CD14-positive monocyte (primary cell): ENCODE measurements around the gene MLXIP. TPM values are rescaled to one million over a fixed set of nuclear protein-coding genes. Genes with fewer than 3 reads are reported as not detected.
A peak's percentile ranks its signal among the peaks of the same experiment; 100 is the strongest.

Source experiments
- DNase-seq, 3 donors: peaks; one replicate each; pipeline ENCODE4 v3.0.0-alpha.2; 2011 to 2022
- H2AFZ ChIP-seq: 2 replicates; pipeline ENCODE4 v1.6.0; 2012; ENCODE audit warnings: mild to moderate bottlenecking, low read depth, low read length, inconsistent platforms; ENCODE audit not compliant: insufficient read depth, poor library complexity, severe bottlenecking
- H3K27ac ChIP-seq, 2 donors: 1 replicate in 1 of 2; 2 replicates in 1 of 2; pipeline ENCODE4 v1.5.1; 2012 to 2013; ENCODE audit warnings: low read length in 2 of 2, control low read depth in 1 of 2, inconsistent platforms in 1 of 2, low read depth in 1 of 2, mild to moderate bottlenecking in 1 of 2
- H3K27me3 ChIP-seq, 2 donors: one replicate each; pipeline versions ENCODE4 v1.6.0 to v1.6.1; 2011 to 2013; ENCODE audit warnings: low read length in 2 of 2; ENCODE audit not compliant: control insufficient read depth in 2 of 2, insufficient read depth in 2 of 2
- H3K36me3 ChIP-seq, 2 donors: replicated peaks in 1 of 2; 1 replicate in 1 of 2; 2 replicates in 1 of 2; pipeline versions ENCODE4 v1.5.1 to v1.6.1; 2012 to 2013; ENCODE audit warnings: low read length in 2 of 2, control low read depth in 1 of 2, inconsistent platforms in 1 of 2, mild to moderate bottlenecking in 1 of 2; ENCODE audit not compliant: insufficient read depth in 2 of 2, control insufficient read depth in 1 of 2
- H3K4me1 ChIP-seq, 2 donors: 1 replicate in 1 of 2; 2 replicates in 1 of 2; pipeline versions ENCODE4 v1.5.1 to v1.6.1; 2012 to 2013; ENCODE audit warnings: low read length in 2 of 2, control low read depth in 1 of 2, inconsistent platforms in 1 of 2, mild to moderate bottlenecking in 1 of 2, moderate library complexity in 1 of 2; ENCODE audit not compliant: insufficient read depth in 2 of 2, control insufficient read depth in 1 of 2
- H3K4me2 ChIP-seq: replicated peaks from 2 replicates; pipeline ENCODE3; 2012; ENCODE audit warnings: low read length, moderate library complexity, mild to moderate bottlenecking; ENCODE audit not compliant: poor library complexity, severe bottlenecking; ENCODE audit errors: extremely low read depth
- H3K4me3 ChIP-seq, 3 experiments: fragments of 200-600 bp in 1 of 3; sonication (generic) in 1 of 3; replicated peaks in 1 of 3; 1 replicate in 2 of 3; 2 replicates in 1 of 3; pipeline ENCODE4 v1.5.1; 2011 to 2013; ENCODE audit warnings: low read length in 3 of 3, mild to moderate bottlenecking in 3 of 3, control low read depth in 2 of 3, low read depth in 2 of 3, inconsistent platforms in 1 of 3, moderate library complexity in 1 of 3
- H3K79me2 ChIP-seq: 2 replicates; pipeline ENCODE4 v1.6.0; 2012; ENCODE audit warnings: mild to moderate bottlenecking, control low read depth, inconsistent platforms, low read length, moderate library complexity; ENCODE audit not compliant: insufficient read depth
- H3K9ac ChIP-seq: 2 replicates; pipeline ENCODE4 v1.6.0; 2017; ENCODE audit warnings: low read length, mild to moderate bottlenecking; ENCODE audit not compliant: insufficient read depth, poor library complexity, severe bottlenecking
- H3K9me3 ChIP-seq, 2 donors: replicated peaks in 1 of 2; 1 replicate in 1 of 2; 2 replicates in 1 of 2; pipeline versions ENCODE4 v1.5.1 to v1.6.1; 2012 to 2013; ENCODE audit warnings: low read length in 2 of 2, control low read depth in 1 of 2; ENCODE audit not compliant: control insufficient read depth in 1 of 2, insufficient read depth in 1 of 2
- H4K20me1 ChIP-seq: 2 replicates; pipeline ENCODE4 v1.6.0; 2012; ENCODE audit warnings: mild to moderate bottlenecking, low read length, control low read depth, moderate library complexity; ENCODE audit not compliant: insufficient read depth
- H3K27ac Mint-ChIP-seq, 7 donors: one replicate each; pipeline ENCODE4 v1.8.0; 2020; ENCODE audit warnings: mild to moderate bottlenecking in 7 of 7, mixed read lengths in 7 of 7, moderate library complexity in 6 of 7, inconsistent platforms in 2 of 7
- H3K27me3 Mint-ChIP-seq, 3 donors: one replicate each; pipeline ENCODE4 v1.8.0; 2021 to 2022; ENCODE audit warnings: low read depth in 3 of 3, mild to moderate bottlenecking in 3 of 3, mixed read lengths in 3 of 3, moderate library complexity in 3 of 3, inconsistent platforms in 1 of 3
- H3K36me3 Mint-ChIP-seq, 2 donors: one replicate each; pipeline ENCODE4 v1.8.0; 2020; ENCODE audit warnings: mixed read lengths in 2 of 2, inconsistent platforms in 1 of 2, mild to moderate bottlenecking in 1 of 2
- H3K4me1 Mint-ChIP-seq: one replicate; pipeline ENCODE4 v1.8.0; 2020; ENCODE audit warnings: mild to moderate bottlenecking, mixed read lengths
- H3K4me3 Mint-ChIP-seq, 2 donors: one replicate each; pipeline ENCODE4 v1.8.0; 2020; ENCODE audit warnings: mild to moderate bottlenecking in 2 of 2, mixed read lengths in 2 of 2, moderate library complexity in 1 of 2
- H3K9me3 Mint-ChIP-seq, 7 donors: one replicate each; pipeline ENCODE4 v1.8.0; 2020 to 2022; ENCODE audit warnings: mixed read lengths in 7 of 7, mild to moderate bottlenecking in 6 of 7, moderate library complexity in 6 of 7, inconsistent platforms in 2 of 7
- WGBS: methylation state at CpG from one replicate; pipeline ENCODE4 v1.1.5; 2013; ENCODE audit warnings: missing lambda C conversion rate; ENCODE audit not compliant: insufficient coverage; 5-methylcytosine and 5-hydroxymethylcytosine counted together
- intact Hi-C, 2 donors: fragments of 100-400 bp; cut with micrococcal nuclease; formaldehyde crosslinking; loops; one replicate each; pipeline versions ENCODE4 v1.15.0 to v1.15.1; 2023
- polyA plus RNA-seq, 3 donors: library from polyadenylated mRNA; depleted of rRNA in 1 of 3; unstranded in 2 of 3; stranded (reverse) in 1 of 3; fragments of 300-500 nt in 2 of 3; fragments of >200 nt in 1 of 3; fragmentation: Illumina TruSeq in 2 of 3; gene quantifications; 1 replicate in 2 of 3; 2 replicates in 1 of 3; pipeline ENCODE4 v1.2.3, GENCODE V29; 2012 to 2021
- TF ChIP-seq, protein P1 (sequence below): fragments of 200-600 bp; IDR thresholded peaks from one replicate; pipeline ENCODE4 v1.8.0; 2022; ENCODE audit warnings: antibody characterized with exemption, mild to moderate bottlenecking

MLXIP gene
- polyA plus RNA-seq, 3 donors: 4.5 to 44.8 (median 4.6) TPM

DNA sequence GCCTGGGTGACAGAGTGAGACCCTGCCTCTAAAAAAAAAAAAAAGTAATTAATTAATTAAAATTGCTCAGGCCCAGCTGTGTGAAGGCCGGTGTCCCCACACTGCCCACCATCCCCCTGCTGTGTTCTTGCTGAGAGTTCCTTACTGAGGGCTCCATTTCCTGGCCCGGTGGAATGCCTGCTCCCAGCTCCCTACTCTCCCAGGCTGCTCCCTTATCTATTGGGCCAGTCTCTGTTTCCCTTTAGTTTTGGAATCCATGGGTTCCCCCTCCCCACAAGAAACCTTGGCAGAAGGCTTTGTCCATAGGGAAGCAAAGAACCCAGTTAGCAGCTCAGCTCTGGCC lies 19.0 kb downstream of the MLXIP start:
- H3K9me3 ChIP-seq: no peaks in the 10 kb centered on the region
- peaks cover 98% of the 10 kb centered on the region for H3K79me2 ChIP-seq
- no peak overlapping the region for H3K4me3 ChIP-seq
- peaks cover 99% of the 10 kb centered on the region for H4K20me1 ChIP-seq
- H3K27me3 Mint-ChIP-seq: no peaks in the 10 kb centered on the region
- no peak overlapping the region for H3K4me3 Mint-ChIP-seq
- no peak overlapping the region for H3K9ac ChIP-seq
- no peaks in the 10 kb centered on the region for H3K27me3 ChIP-seq
- 62% methylated on average over 2 of the region's 2 CpGs for WGBS
- TF ChIP-seq, protein P1, sequence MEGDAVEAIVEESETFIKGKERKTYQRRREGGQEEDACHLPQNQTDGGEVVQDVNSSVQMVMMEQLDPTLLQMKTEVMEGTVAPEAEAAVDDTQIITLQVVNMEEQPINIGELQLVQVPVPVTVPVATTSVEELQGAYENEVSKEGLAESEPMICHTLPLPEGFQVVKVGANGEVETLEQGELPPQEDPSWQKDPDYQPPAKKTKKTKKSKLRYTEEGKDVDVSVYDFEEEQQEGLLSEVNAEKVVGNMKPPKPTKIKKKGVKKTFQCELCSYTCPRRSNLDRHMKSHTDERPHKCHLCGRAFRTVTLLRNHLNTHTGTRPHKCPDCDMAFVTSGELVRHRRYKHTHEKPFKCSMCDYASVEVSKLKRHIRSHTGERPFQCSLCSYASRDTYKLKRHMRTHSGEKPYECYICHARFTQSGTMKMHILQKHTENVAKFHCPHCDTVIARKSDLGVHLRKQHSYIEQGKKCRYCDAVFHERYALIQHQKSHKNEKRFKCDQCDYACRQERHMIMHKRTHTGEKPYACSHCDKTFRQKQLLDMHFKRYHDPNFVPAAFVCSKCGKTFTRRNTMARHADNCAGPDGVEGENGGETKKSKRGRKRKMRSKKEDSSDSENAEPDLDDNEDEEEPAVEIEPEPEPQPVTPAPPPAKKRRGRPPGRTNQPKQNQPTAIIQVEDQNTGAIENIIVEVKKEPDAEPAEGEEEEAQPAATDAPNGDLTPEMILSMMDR: no peak
- H3K4me1 Mint-ChIP-seq: peaks cover 52% of the 10 kb centered on the region
- DNase-seq: no peak
- no peak overlapping the region for H2AFZ ChIP-seq
- H3K36me3 ChIP-seq: peaks cover 4 to 10% of the 10 kb centered on the region in 2 donors
- H3K4me2 ChIP-seq: no peak overlapping the region
- H3K27ac ChIP-seq: peak overlapping the region in 1 of 2 donors; percentile 40
- H3K9me3 Mint-ChIP-seq: no peaks in the 10 kb centered on the region
- intact Hi-C loops: no loop called here
- H3K27ac Mint-ChIP-seq: peak overlapping the region in 5 of 7 donors; percentile 2 to 69 (median 49)
- H3K36me3 Mint-ChIP-seq: peaks cover 6 to 15% of the 10 kb centered on the region in 2 donors
- peaks cover 45 to 46% of the 10 kb centered on the region in 2 donors for H3K4me1 ChIP-seq

DNA sequence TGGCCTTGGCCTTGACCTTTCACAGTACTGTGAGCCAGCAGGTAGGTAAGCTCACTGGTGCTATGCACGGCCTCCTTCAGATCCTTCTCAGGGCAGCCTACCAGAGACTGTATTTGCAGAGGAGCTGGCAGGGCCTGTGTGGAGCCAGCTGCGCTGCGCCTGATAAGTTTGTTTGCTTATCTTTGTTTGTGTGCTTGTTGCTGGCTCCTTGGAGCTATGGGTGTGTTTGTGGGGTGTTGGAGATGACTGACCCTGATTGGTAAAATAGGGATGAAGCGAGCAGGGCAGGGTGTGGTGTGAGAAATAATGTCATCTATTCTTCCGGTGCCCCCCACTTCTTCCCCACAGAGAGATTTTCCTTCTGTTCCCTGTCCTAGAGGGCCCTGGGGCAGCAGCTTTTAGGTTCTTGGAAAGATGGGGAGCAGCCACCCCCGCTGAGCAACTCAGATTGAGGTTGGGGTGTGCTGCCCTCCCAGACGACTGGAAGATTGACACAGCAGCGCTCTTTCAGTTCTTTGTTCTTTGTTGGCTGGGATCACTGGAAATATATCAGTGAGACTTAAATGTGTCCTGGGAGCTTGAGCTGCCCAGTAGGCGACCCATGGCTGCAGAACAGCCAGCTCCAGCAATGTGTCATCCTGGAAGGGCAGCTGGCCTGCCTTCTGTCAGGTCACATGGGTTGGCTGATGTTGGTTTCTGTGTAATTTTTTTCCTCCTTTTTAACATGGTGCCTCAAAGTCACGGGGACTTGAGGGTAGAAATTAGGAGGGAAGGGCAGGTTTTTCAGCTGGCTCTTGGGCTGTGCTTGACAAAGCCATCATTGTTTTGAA lies 19.6 kb downstream of the MLXIP start:
- intact Hi-C loops: no loop called here
- TF ChIP-seq, protein P1: no peak
- Histone ChIP-seq H4K20me1 (peaks cover 99% of the 10 kb centered on the region), H3K36me3 (peaks cover 4 to 10% of the 10 kb centered on the region in 2 donors), H3K79me2 (peaks cover 98% of the 10 kb centered on the region), H3K27ac (peak overlapping the region; percentile 11 to 40), H3K27me3 (no peaks in the 10 kb centered on the region), H2AFZ (no peak overlapping the region), H3K4me2 (no peak overlapping the region), H3K9ac (no peak overlapping the region), H3K9me3 (no peaks in the 10 kb centered on the region), H3K4me1 (peaks cover 43 to 44% of the 10 kb centered on the region in 2 donors), H3K4me3 (no peak overlapping the region)
- DNase-seq: peak in 1 of 3 donors; percentile 43
- Mint-ChIP-seq H3K27ac (peak overlapping the region; percentile 7 to 79 (median 67)), H3K27me3 (no peaks in the 10 kb centered on the region), H3K9me3 (no peaks in the 10 kb centered on the region), H3K4me1 (peaks cover 52% of the 10 kb centered on the region), H3K4me3 (peak overlapping the region in 1 of 2 donors; percentile 19), H3K36me3 (peaks cover 6 to 15% of the 10 kb centered on the region in 2 donors)
- WGBS: 78% methylated on average over 7 of the region's 10 CpGs
